HCT116 (cell line): ENCODE results near the gene MSL3. TPM values are rescaled to one million over a fixed set of nuclear protein-coding genes. Genes with fewer than 3 reads are reported as not detected.
A peak's percentile ranks its signal among the peaks of the same experiment; 100 is the strongest.

Source experiments
- CBX3 ChIP-seq: IDR thresholded peaks from 2 replicates; pipeline ENCODE4 v1.6.1; 2012; ENCODE audit warnings: low read depth
- CEBPB ChIP-seq: IDR thresholded peaks from 2 replicates; pipeline ENCODE4 v1.6.1; 2012; ENCODE audit warnings: low read depth
- EZH2 ChIP-seq: fragments of 200-600 bp; sonication (generic); IDR thresholded peaks from 2 replicates; pipeline ENCODE4 v1.6.1; 2017; ENCODE audit warnings: antibody characterized with exemption, mixed run types
- JUND ChIP-seq: IDR thresholded peaks from 2 replicates; pipeline ENCODE4 v1.6.1; 2012
- MAX ChIP-seq: IDR thresholded peaks from 2 replicates; pipeline ENCODE4 v1.6.1; 2012
- POLR2A ChIP-seq: IDR thresholded peaks from 2 replicates; pipeline ENCODE4 v1.7.0; 2011; ENCODE audit warnings: borderline replicate concordance; ENCODE audit not compliant: insufficient read depth, insufficient read length; ENCODE audit errors: extremely low read depth
- RAD21 ChIP-seq: IDR thresholded peaks from 2 replicates; pipeline ENCODE4 v1.6.1; 2012; ENCODE audit warnings: low read depth, mild to moderate bottlenecking
- SIN3A ChIP-seq: IDR thresholded peaks from 2 replicates; pipeline ENCODE4 v1.6.1; 2012; ENCODE audit warnings: low read depth
- TCF7L2 ChIP-seq: IDR thresholded peaks from 2 replicates; pipeline ENCODE4 v1.7.0; 2011; ENCODE audit warnings: borderline replicate concordance, inconsistent platforms; ENCODE audit not compliant: insufficient read depth, insufficient read length; ENCODE audit errors: extremely low read depth
- YY1 ChIP-seq: IDR thresholded peaks from 2 replicates; pipeline ENCODE4 v1.6.1; 2011; ENCODE audit warnings: low read length, low read depth, moderate library complexity, mild to moderate bottlenecking; ENCODE audit not compliant: insufficient replicate concordance; ENCODE audit errors: extremely low read depth
- ZBTB33 ChIP-seq: IDR thresholded peaks from 2 replicates; pipeline ENCODE4 v1.6.1; 2011; ENCODE audit warnings: mild to moderate bottlenecking, low read length, moderate library complexity; ENCODE audit not compliant: insufficient replicate concordance; ENCODE audit errors: extremely low read depth
- total RNA-seq: library from RNA; stranded (reverse); gene quantifications from one replicate; pipeline ENCODE4 v1.2.1, GENCODE V29; 2021; ENCODE audit not compliant: unreplicated experiment

The MSL3 gene
- total RNA-seq, 1 experiment from 2014 or later = 12.0 TPM

- TF ChIP-seq ZBTB33 (no peak), TCF7L2 (no peak), CBX3 (no peak), POLR2A (no peak), MAX (no peak), EZH2 (no peak), CEBPB (no peak), RAD21 (peak; percentile 38; the same call in 1 of the 2 replicates), YY1 (no peak), SIN3A (no peak), JUND (no peak)
Observed at GRCh38 chrX:11724122-11725017, 33.7 kb upstream of the MSL3 start (continued).
